Nephron progenitor cell (in vitro differentiated cells): ENCODE data around the gene ESX1.

Source experiments
- DNase-seq: peaks from one replicate; pipeline ENCODE4 v3.0.0; 2021
- H3K27ac Mint-ChIP-seq: 2 replicates; pipeline ENCODE4 v1.8.0; 2021; ENCODE audit warnings: mild to moderate bottlenecking, moderate library complexity, mixed read lengths
- H3K27me3 Mint-ChIP-seq: 2 replicates; pipeline ENCODE4 v1.8.0; 2021; ENCODE audit warnings: mild to moderate bottlenecking, low read depth, mixed read lengths; ENCODE audit not compliant: poor library complexity
- H3K36me3 Mint-ChIP-seq: 2 replicates; pipeline ENCODE4 v1.8.0; 2021; ENCODE audit warnings: low read depth, mixed read lengths
- H3K4me1 Mint-ChIP-seq: 2 replicates; pipeline ENCODE4 v1.8.0; 2021; ENCODE audit warnings: mixed read lengths
- H3K4me3 Mint-ChIP-seq: 2 replicates; pipeline ENCODE4 v1.8.0; 2021; ENCODE audit warnings: mild to moderate bottlenecking, moderate library complexity, mixed read lengths
- H3K9me3 Mint-ChIP-seq: 2 replicates; pipeline ENCODE4 v1.8.0; 2021; ENCODE audit warnings: mild to moderate bottlenecking, moderate library complexity, mixed read lengths
- TF ChIP-seq, protein P1 (sequence below): fragments of 200-600 bp; sonication (generic); IDR thresholded peaks from 2 replicates; pipeline ENCODE4 v1.5.0; 2021; ENCODE audit warnings: antibody characterized with exemption

Gene ESX1

GRCh38 chrX:104254442-104255115, at the start of gene ESX1:
Gene ESX1, minus strand, starts transcription at chrX:104254933. Its CDS starts 84 bp downstream, at chrX:104254849.
- Mint-ChIP-seq H3K27ac (no peak within 1 kb of the TSS), H3K4me1 (peaks cover 7% of the 10 kb centered on the region), H3K4me3 (peak within 1 kb of the TSS; percentile 80), H3K36me3 (no peaks in the 10 kb centered on the region), H3K27me3 (peaks cover 92% of the 10 kb centered on the region), H3K9me3 (peaks cover 34% of the 10 kb centered on the region)
- peak; percentile 33 for DNase-seq
- TF ChIP-seq, protein P1, sequence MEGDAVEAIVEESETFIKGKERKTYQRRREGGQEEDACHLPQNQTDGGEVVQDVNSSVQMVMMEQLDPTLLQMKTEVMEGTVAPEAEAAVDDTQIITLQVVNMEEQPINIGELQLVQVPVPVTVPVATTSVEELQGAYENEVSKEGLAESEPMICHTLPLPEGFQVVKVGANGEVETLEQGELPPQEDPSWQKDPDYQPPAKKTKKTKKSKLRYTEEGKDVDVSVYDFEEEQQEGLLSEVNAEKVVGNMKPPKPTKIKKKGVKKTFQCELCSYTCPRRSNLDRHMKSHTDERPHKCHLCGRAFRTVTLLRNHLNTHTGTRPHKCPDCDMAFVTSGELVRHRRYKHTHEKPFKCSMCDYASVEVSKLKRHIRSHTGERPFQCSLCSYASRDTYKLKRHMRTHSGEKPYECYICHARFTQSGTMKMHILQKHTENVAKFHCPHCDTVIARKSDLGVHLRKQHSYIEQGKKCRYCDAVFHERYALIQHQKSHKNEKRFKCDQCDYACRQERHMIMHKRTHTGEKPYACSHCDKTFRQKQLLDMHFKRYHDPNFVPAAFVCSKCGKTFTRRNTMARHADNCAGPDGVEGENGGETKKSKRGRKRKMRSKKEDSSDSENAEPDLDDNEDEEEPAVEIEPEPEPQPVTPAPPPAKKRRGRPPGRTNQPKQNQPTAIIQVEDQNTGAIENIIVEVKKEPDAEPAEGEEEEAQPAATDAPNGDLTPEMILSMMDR, result no peak

- no peak overlapping the region for H3K27ac Mint-ChIP-seq
- TF ChIP-seq, protein P1, result no peak
- H3K4me3 Mint-ChIP-seq, result no peak overlapping the region
- peaks cover 8% of the 10 kb centered on the region for H3K27me3 Mint-ChIP-seq
- no peak for DNase-seq
- H3K4me1 Mint-ChIP-seq, result no peaks in the 10 kb centered on the region
- H3K9me3 Mint-ChIP-seq, result peaks cover 35% of the 10 kb centered on the region
- no peaks in the 10 kb centered on the region for H3K36me3 Mint-ChIP-seq
These were observed 40.9 kb upstream of the ESX1 start for GRCh38 chrX:104295636-104296035.

- Mint-ChIP-seq H3K27me3 (peaks cover 4% of the 10 kb centered on the region), H3K9me3 (peaks cover 33% of the 10 kb centered on the region), H3K4me1 (peaks cover 29% of the 10 kb centered on the region), H3K4me3 (no peak overlapping the region), H3K27ac (no peak overlapping the region), H3K36me3 (no peaks in the 10 kb centered on the region)
- TF ChIP-seq, protein P1, result no peak
- DNase-seq, result no peak
These were observed 34.2 kb upstream of the ESX1 start for GRCh38 chrX:104288961-104289360.

DNA sequence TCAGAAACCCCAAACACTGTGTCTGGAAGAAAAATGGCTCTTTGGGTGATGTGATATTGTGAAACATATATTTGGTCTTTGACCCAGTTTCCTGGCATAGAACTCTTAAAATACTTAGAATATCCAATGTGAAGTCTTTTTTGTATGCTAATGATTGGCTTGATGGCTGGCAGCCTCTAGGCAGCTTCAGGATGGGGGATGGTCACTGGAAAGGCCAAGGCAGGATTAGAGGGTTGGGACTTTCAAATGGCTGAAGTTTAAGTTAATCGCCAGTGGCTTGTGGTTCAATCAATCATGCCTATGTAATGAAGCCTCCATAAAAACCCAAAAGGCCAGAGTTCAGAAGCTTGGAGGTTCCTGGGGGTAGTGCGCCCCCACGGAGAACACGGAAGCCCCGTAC, 33.5 kb upstream of the ESX1 start:
- Mint-ChIP-seq H3K27me3 (peaks cover 4% of the 10 kb centered on the region), H3K4me3 (no peak overlapping the region), H3K9me3 (peaks cover 33% of the 10 kb centered on the region)

DNA sequence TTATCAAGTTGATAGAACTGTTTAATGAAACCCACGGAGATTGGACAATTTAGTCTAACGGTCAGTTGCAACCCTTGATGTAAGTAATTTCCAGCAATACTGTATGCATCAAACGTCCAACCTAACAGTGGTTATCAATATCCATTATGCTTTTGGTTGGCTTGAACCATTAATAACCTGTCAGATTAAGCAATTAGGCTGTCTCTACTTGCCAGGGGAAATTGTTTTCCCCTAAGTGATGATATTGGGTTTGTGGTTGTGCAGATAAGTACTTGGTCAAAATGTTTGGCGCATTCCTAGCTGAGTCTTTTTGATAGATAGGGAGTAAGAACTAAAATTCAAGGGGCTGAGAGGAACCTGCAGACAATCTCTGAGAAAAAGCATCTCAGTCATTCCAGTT, 30.5 kb upstream of the ESX1 start:
- no peak overlapping the region for H3K4me3 Mint-ChIP-seq
- H3K9me3 Mint-ChIP-seq, result peaks cover 35% of the 10 kb centered on the region
- H3K36me3 Mint-ChIP-seq, result no peaks in the 10 kb centered on the region

More for the DNA sequence above, 33.5 kb upstream of the ESX1 start:
- TF ChIP-seq, protein P1, result no peak
- no peak overlapping the region for H3K27ac Mint-ChIP-seq
- DNase-seq, result no peak
- H3K36me3 Mint-ChIP-seq, result no peaks in the 10 kb centered on the region
- peaks cover 29% of the 10 kb centered on the region for H3K4me1 Mint-ChIP-seq

More for the DNA sequence above, 30.5 kb upstream of the ESX1 start:
- H3K27ac Mint-ChIP-seq, result no peak overlapping the region
- peaks cover 33% of the 10 kb centered on the region for H3K4me1 Mint-ChIP-seq
- DNase-seq, result no peak
- TF ChIP-seq, protein P1, result no peak
- H3K27me3 Mint-ChIP-seq, result peaks cover 4% of the 10 kb centered on the region
